ENCODE results near the gene PHLDA2.

Gene PHLDA2

DNA sequence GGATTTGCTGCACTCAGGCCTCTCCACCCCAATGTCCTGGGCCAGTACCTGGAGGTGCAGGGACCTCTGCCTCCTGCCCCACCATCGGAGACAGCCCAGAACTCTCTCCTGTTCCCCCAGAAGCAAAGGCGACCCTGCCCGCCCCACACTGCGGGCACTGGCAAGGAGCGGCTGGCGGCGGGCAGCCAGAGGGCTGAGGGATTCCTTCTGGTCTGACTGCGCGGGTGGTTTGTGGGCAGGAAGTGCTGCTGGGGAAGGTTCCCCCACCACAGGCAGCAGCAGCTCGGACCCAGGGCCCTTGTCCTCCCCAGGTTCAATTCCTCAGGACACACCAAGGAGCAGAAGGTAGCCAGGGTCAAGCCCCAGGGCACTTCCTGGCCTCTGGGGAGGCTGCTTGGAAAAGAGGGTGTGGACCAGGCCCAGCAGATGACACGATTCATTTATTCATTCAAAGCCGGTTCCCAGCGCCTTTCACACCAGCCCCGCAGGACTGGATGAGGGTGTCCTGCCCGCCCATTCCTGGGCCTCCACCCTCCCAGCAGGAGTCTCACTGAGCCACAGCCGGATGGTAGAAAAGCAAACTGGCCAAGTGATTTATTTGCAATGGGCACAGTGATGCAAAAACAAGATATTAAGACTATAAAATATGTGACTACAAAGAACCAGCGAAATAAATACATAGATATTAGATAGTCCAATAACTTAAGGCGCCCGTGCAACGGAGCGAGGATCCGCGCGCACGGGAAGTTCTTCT, 1.2 kb downstream of the PHLDA2 start:
- no peak for DNase-seq

DNA sequence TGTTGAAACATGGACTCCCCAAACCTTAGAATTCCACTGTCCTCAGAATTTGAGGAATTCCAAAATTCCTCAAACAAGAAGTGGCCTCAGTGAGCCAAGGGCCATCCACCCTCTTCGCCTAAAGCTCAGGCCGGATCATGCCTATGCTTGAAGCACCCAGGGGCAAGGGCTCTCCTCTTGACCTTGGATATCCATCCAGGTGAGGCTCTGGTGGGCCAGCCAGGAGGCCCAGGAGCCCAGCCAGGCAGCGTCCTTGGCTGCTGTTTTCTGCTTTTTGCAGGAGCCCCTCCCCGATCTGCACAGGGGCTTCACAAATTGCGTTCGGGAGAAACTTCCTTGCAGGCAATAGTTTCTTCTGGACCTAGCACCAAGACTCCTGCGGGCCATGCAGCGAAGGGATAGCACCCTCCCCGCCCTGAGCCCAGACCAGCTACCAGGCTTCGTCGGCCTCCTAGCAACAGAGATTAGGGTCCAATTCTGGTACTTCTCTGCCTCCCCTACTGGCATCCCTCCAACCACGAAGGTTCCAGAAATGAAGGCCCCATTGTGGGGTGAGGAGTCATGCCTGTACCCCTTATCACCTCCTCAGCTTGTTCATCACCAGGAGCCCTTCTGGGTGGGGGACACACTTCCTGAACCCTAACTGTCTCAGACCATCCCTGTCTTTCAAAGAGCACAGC, 2.0 kb downstream of the PHLDA2 start:
- DNase-seq = no peak

- no peak for DNase-seq
These were observed 2.6 kb downstream of the PHLDA2 start for GRCh38 chr11:2926611-2927051.

DNA sequence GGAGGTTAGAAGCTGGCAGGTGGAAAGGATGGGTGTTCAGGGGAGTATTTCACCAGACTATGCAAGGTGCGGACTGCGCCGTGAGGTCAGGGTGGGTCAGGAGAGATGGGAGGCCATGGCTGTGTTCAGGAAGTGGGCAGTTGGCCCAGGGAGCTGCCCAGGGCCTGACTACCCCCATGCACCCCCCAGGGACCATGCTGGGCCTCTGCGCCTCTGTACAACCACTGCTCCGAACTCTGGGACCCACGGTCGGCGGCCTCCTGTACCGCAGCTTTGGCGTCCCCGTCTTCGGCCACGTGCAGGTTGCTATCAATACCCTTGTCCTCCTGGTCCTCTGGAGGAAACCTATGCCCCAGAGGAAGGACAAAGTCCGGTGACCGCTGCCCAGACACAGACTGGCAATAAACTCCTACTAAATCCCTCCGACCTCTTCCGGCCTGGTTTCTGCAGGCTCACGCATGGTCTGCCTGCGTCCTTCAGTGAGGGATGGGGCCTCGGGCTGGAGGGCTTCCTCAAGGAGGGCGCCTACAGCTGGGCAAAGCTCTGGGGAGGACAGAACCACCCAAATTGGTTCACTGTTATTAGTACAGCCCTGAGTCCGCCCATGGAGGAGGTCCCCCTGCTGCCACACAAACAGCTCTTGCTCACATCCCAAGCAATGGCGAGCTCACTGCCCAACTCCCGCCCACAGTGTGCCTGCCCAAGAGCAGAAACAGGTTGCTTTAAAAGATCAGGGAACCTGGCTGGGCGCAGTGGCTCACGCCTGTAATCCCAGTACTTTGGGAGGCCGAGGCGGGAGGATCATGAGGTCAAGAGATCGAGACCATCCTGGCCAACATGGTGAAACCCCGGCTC, 4.2 kb downstream of the PHLDA2 start:
- no peak for DNase-seq

- no peak for DNase-seq
These were observed 4.8 kb downstream of the PHLDA2 start for GRCh38 chr11:2924381-2924780.

DNA sequence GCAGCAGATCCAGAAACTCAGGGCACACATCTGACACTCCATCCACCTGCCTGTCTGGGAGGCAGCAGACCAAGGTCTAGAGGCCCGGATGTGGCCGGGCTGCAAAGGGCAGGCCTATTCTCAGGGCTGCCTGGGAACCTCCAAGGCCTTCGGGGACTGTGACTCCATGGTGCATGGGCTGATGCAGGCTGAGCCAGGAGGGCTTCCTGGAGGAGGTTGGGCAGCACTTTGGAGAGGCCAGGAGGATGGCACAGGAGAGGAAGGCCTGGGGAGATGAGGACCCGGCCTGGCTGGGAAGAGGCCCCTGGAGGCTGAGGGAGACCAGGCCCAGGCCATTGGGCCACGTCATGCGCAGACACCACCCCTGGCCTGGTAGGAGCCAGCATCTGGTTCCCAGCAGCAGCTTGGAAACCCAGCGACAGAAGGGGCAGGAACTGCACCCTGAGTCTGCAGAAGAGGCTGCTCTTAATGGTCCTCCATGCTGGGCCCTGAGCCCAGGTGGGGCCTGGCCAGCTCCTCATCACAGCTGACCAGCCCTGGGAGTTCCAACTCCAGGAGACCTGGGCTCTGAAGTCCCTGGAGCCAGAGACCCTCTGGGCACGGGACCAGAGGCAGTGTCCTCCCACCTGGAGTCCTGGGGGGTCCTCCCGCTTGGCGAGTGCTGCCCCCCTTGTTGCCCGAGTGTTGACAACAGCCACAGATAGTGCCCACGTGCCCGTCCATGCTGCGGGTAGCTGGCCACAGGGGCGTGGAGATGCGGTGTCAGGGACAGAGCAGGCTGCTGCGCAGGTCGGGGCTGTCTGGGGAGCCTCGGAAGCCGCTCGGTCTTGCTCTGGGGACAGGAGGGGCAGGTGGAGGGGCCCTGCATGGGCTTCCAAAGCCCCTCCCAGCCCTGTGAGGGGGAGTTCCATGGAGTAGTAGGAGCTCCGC, 5.5 kb downstream of the PHLDA2 start:
- no peak for DNase-seq

DNA sequence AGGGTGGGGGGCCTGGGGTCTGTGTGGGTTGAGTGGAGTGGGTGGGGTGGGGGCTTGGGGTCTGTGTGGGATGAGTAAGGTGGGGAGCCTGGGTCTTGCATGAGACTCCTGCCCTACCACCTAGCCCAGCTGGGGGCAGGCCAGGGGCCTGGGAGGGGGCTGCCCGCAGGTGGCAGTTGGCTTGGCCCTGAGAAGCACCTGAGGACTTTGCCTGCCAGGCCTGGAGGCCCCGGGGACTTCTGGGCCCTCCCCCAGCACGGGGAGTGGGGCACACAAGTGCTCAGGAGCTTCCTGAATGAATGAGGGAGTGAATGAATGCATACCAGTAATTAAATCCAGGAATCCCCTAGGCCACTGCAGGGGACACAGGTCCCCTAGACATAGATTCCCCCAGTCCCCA, 6.6 kb downstream of the PHLDA2 start:
- DNase-seq = no peak

- DNase-seq = no peak
These were observed 7.3 kb downstream of the PHLDA2 start for GRCh38 chr11:2921742-2922493.

GRCh38 chr11:2921261-2921660, 8.0 kb downstream of the PHLDA2 start:
- DNase-seq = no peak

DNA sequence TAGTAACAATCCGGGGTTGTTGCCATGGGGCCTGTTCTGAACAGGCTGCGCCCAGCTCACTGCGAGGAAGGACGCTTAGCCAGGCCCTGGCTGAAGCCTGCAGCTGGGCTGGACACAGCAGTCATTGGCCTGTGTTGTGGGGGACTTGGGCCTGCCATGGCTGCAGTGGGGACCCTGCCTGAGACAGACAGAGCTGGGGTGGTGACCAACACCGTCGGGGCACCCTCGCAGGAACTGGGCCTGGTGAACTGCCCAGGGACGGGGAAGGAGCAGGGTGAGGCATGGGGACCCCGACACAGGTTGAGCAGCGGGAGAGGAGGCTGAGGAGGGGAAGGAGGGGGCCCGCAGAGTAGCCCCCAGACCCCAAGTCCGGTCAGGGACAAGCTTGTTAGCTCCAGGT, 8.9 kb downstream of the PHLDA2 start:
- no peak for DNase-seq

DNA sequence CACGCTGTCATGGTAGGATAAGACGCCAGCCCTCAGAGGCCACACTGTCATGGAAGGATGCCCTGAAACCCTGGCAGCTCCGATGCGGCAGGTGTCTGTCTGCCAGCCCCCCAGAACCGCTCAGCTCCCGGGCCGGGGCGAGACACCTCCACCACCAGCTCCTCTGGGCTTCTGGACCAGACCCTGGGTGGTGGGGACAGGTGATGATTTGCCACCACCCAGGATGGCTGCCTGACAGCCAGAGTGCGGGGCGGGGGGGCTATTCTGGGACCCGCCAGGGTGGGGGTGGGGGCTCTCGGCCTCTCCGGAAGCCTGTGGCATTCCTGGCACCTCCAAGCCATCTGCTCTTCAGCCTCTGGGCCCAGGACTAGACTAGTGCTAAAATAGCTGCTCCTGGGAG, 9.4 kb downstream of the PHLDA2 start:
- DNase-seq = no peak

- DNase-seq = no peak
These were observed 10.0 kb downstream of the PHLDA2 start for GRCh38 chr11:2919188-2919587.

GRCh38 chr11:2917842-2918490, 11.3 kb downstream of the PHLDA2 start:
- no peak for DNase-seq

GRCh38 chr11:2916892-2917645, 12.2 kb downstream of the PHLDA2 start:
- no peak for DNase-seq

DNA sequence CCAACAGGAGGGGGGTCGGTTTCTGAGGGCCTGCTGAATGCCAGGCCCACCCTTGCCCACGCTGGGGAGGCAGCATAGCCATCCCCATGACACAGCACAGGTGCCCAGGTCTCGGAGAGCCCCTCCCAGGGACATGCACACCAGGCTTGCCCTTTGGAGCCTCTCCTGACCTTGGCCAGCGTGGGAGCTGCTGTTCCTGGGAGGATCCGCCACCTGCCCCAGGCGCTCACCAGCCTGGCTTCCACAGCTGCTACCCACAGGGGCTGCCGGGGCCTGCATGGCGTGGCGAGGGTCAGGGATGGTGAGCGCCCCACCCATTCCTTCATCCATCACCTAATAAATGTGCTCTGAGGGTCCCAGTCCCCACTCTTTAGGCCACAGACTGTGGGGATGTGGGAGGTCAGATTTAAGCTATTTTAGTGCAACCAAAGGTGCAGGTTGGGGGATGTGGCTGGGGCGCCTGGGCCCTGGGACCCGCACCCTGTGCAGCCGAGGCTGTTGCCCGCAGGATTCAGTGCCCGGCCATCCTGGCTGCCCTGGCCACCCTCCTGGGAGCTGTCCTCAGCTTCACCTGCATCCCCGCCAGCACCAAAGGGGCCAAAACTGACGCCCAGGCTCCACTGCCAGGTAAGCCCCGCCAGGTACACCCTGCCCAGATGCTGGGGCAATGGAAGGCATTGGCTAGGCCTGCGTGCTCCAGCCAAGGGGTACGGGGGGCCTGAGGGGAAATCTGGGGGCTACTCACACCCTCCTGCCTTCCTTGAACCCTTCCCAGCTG, 12.9 kb downstream of the PHLDA2 start:
- no peak for DNase-seq

DNA sequence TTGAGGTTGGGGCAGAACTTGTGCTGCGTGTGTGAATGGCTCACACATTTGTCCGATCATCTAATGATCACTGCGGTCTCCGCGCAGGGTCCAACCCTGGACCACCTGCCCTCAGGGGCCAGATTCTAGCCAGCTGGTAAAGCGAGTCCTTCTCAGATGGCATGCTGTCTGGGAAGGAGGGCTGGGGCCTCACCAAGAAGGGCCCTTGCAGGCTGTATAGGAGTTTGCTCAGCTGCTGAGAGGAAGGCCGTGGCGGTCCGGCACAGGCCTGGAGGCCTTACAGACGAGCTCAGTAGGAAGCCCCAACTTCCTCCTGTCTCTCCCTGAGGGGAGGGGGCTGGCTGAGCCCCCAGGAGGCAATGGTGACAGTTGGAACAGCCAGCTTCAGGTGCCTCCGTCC, 13.7 kb downstream of the PHLDA2 start:
- no peak for DNase-seq

DNA sequence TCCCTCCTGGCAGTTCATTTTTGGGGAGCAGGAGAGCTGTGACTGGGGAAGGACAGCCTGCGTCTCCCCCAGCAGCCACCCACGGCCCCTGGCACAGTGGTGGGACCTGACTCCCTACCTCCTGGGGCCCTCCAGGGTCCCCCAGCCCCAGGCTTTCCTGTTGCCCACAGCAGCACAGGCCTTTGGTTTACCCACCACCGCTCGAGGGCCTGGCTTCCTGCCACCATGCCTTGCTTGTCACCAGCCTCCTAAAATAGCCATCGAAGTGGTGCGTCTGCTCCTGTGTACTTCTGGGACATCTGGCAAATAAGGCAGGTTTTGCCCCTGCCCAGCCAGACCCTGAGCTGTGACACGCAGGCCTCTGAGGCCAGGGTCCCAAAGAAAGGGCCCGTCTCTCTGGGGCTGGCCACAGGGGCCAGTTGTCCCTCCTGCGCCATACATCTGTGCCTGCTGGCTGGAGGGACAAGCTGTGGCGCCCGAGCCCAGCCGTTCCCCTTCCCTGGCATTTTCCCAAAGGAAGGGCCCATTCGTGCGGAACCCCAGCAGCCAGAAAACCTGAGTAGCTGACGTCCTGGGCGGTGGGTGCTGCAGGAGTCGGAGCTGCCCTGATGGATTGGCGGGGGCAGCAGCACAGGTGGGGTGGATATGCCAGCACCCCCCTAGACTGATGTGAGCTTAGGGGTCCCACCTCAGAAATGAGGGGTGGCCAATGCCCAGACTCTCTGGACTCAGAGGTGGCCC, 14.6 kb downstream of the PHLDA2 start:
- DNase-seq = peak; percentile 44

DNA sequence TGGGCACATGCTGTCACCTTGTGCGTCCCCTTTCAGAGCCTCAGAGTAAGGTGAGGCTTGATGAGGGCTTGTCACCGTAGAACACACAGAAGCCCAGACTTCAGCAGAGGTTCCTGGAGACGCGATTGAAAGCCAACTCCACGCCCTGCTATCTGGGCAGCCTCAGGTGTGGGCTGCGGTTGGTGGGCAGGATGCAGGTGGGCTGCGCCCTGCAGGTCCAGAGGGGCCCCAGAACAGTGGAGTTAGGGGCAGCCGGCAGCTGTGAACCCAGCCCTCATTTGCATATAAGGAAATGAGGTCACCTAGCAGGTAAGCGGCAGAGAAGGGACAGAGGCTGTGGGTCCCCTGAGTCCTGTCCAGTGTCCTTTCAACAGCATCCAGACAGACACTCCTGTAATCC, 15.4 kb downstream of the PHLDA2 start:
- no peak for DNase-seq

DNA sequence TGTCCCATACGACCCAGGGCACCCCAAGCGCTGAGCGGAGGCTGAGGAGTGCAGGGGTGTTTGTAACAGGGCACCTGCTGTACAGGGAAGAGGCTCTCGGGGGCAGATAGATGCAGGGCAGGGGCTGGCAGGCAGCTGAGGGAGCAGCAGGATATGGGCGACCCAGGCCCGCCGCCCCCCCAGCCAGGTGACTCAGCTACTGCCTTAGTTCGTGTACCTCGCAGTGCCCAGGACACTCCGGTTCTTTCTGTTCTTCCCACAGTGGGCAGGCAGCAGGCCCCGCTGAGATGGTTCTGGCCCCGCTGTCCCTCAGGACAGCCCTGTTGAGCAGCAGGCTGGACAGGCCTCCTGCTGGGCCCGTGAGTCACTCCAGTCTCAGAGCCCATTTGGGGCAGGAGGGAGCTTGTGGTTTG, 16.2 kb downstream of the PHLDA2 start:
- no peak for DNase-seq
